Fibroblast of pulmonary artery (primary cell): ENCODE results near the gene AP1AR.

Experiments used
- DNase-seq: peaks from one replicate; pipeline ENCODE4 v3.0.0-alpha.2; 2010; ENCODE audit warnings: low read depth
- H3K4me3 ChIP-seq: replicated peaks from 2 replicates; pipeline ENCODE4 v1.5.1; 2011; ENCODE audit warnings: low read depth, mild to moderate bottlenecking, control low read depth, low read length, moderate library complexity
- TF ChIP-seq, protein P1 (sequence below): IDR thresholded peaks from 2 replicates; pipeline ENCODE4 v1.5.1; 2011; ENCODE audit warnings: mild to moderate bottlenecking, control low read depth, low read length, inconsistent platforms; ENCODE audit errors: missing control alignments

Gene AP1AR

DNA sequence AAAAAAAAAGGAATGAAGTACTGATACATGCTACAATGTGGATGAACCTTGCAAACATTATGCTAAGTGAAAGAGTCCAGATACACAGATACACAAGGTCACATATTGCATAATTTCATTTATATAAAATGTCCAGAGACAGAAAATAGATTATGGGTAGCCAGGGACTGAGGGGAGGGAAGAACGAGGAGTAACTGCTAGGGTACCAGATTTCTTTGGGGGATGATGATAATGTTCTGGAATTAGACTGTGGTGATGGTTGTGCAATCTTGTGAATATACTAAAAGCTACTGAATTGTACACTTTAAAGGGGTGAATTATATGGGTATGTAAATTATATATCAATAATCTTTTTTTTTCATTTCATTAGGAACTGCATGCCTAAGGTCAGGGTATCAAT lies 20.8 kb upstream of the AP1AR start:
- no peak overlapping the region for H3K4me3 ChIP-seq
- TF ChIP-seq, protein P1, sequence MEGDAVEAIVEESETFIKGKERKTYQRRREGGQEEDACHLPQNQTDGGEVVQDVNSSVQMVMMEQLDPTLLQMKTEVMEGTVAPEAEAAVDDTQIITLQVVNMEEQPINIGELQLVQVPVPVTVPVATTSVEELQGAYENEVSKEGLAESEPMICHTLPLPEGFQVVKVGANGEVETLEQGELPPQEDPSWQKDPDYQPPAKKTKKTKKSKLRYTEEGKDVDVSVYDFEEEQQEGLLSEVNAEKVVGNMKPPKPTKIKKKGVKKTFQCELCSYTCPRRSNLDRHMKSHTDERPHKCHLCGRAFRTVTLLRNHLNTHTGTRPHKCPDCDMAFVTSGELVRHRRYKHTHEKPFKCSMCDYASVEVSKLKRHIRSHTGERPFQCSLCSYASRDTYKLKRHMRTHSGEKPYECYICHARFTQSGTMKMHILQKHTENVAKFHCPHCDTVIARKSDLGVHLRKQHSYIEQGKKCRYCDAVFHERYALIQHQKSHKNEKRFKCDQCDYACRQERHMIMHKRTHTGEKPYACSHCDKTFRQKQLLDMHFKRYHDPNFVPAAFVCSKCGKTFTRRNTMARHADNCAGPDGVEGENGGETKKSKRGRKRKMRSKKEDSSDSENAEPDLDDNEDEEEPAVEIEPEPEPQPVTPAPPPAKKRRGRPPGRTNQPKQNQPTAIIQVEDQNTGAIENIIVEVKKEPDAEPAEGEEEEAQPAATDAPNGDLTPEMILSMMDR: no peak
- DNase-seq: no peak

DNA sequence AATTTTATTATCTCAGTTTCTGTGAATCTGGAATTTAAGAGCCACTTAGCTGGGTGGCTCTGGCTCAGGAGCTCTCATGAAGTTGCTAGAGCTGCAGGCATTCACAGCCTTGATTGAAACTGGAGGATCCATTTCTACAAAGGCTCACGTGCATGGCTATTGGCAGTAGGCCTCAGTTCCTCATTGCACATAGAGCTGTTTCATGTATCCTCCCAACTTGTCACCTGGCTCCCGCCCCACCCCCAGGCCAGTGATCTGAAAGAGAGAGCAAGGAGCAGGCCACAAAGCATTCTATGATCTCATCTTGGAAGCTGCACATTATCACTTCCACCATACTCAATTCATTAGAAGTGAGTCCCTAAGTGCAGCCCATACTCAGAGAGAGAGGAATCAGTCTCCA lies 18.5 kb upstream of the AP1AR start:
- TF ChIP-seq, protein P1: no peak
- DNase-seq: no peak
- no peak overlapping the region for H3K4me3 ChIP-seq

DNA sequence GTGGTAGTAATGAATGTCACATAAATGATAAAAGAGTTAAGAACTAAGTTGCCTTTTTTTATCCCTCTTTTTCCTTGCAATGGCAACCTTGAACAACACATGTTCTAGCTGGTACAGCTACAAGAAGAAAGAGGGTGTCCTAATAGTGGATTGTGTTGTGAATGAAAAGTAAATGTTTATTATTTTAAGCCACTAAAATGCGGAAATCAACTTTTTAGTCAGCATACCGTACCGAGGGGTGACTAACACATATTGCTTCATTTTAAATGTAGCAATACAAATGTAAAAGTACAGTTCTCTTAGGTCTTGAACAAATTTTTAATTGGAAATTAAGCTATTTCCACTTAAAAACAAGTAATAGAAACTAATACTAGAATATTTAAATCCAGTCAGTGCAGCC lies 17.7 kb upstream of the AP1AR start:
- H3K4me3 ChIP-seq: no peak overlapping the region
- peak; percentile 83 for DNase-seq
- TF ChIP-seq, protein P1: no peak

DNA sequence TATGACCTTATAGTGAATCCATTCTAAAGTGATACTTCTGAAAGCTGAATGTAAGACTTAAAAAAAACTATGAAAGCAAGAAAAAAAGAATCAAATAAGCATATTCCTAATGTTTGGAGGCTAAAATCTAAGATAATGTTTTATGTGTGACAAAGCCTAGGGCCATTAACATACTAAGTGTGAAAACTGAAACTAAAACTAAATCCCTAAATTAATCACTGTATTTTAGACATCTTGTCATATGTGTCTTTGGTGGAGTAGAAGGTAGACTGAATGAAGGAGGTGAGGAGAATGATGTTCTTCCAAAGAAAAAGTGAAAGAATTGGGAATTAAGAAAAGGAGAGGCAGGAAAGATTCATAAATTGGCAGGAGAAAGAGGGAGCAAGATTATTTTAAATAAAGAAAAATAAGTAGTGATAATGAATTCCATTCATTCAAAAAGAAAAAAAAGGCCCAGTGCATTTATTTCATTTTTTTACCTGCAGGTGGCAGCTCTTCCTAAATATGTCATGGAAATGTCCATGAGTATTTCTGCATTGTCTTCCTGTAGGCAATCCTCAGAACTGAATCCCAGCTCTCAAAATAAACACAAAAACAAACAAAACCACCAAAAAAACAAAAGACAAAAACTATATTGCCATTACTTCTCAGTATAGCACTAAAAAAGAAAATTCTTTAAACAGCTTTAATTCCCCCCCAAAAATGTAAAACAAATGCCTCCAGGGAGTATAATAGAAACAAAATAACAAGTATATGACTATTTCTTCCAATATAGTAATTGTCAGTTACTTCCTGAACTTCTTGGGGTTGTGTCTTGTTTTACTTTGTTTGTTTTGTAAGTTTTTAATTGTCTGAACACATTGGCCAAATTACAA lies 17.0 kb upstream of the AP1AR start:
- TF ChIP-seq, protein P1: peak; percentile 49
- peak; percentile 53 for DNase-seq
- H3K4me3 ChIP-seq: no peak overlapping the region

DNA sequence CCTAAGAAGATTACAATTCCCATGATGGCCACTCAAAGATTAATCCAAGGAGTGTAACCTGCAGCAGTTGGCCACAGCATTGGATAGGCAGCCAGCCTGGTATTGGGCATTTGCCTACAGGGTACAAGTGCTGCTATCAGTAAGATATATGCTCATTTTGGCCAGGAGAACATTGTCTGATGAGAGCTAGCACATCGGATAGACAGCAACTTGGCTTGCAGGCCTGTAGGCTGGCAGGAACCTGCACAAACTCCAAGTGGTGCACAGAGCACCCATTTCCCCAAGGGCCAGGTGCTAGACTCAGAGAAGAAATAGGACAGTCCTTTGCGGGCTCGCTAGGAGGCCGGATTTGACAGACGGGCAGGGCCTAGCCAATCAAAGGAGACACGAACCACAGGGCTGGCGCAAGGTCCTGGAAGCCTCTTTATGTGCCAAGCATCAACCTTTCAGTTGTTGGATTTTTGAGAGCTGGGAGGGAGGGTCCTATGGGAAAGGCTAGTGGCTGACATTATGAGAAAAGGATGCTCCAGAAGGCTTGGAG lies 11.7 kb upstream of the AP1AR start:
- no peak overlapping the region for H3K4me3 ChIP-seq
- DNase-seq: no peak
- TF ChIP-seq, protein P1: no peak

DNA sequence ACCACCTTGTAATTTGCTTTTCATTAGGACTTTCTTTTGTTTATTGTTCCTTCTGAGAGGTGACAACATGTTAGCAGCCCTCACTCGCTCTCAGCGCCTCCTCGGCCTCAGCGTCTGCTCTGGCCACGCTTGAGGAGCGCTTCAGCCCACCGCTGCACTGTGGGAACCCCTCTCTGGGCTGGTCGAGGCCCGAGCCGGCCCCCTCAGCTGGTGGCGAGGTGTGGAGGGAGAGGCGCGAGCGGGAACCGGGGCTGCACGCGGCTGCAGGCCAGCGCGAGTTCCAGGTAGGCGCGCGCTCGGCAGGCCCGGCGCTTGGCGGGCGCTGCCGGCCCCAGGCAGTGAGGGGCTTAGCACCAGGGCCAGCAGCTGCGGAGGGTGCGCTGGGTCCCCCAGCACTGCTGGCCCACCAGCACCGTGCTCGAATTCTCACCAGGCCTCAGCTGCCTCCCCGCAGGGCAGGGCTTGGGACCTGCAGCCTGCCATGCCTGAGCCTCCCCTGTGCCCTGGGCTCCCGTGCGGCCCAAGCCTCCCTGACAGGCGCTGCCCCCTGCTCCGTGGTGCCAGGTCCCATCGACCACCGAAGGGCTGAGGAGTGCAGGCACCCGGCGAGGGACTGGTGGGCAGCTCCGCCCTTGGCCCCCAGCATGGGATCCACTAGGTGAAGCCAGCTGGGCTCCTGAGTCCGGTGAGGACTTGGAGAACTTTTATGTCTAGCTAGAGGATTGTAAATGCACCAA lies 9.2 kb upstream of the AP1AR start:
- no peak for DNase-seq
- no peak overlapping the region for H3K4me3 ChIP-seq
- TF ChIP-seq, protein P1: no peak
